ENCODE data around the gene ILKAP.

The ILKAP gene

GRCh38 chr2:238166391-238167343 lies 36.8 kb downstream of the ILKAP start:
- no peak for DNase-seq (ENCODE audit: low read depth in 2 of 2)

- DNase-seq (ENCODE audit: low read depth in 2 of 2) = no peak
These were observed 38.1 kb downstream of the ILKAP start for GRCh38 chr2:238165288-238165921.

DNA sequence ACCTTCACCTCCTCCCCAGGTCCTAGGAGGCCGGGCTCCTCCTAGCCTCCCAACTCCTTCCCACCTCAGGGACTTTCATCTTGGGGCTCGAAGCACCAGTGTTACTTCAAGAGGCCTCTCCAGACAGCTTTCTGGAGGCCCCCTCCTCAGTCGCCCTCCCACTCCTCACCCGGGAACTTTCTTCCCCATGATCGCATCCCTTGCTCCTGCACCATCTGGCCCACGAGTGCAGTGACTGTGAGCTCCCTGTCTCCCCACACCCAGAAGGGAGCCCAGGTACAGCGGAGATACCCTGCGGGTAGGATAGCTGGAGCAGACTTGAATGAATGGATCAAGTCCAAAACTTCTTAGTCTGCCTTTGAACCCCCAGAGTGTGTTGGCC lies 38.6 kb downstream of the ILKAP start:
- no peak for DNase-seq (ENCODE audit: low read depth in 2 of 2)

DNA sequence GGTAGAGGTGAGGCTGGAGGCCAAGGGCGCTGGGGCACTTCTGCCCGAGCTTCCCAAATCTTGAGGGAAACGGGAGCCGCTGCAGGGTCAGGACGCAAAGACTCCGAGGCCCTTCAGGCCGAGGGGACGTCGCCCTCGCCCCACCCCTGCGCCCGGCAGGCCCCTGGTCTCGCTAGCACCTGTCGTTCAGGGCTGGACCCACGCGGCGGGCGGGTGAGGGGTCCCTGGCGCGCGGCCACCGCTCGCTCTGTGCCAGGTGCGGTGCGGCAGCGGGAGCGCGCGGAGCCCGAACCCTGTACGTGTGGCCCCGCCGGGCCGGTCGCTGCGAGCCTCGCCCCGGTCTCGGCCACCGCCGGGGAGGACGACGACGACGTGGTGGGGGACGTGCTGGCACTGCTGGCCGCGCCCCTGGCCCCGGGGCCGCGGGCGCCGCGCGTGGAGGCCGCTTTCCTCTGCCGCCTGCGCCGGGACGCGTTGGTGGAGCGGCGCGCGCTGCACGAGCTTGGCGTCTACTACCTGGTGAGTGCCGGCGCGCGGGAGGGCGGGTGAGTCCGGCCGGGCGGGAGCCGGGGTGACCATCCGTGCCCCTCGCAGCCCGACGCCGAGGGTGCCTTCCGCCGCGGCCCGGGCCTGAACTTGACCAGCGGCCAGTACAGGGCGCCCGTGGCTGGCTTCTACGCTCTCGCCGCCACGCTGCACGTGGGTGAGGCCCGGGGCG lies 39.9 kb downstream of the ILKAP start:
- no peak for DNase-seq (ENCODE audit: low read depth in 2 of 2)

- no peak for DNase-seq (ENCODE audit: low read depth in 2 of 2)
These were observed 40.6 kb downstream of the ILKAP start for GRCh38 chr2:238162846-238163441.

- no peak for DNase-seq (ENCODE audit: low read depth in 2 of 2)
These were observed 41.1 kb downstream of the ILKAP start for GRCh38 chr2:238162251-238162845.

GRCh38 chr2:238161291-238162051 lies 42.0 kb downstream of the ILKAP start:
- no peak for DNase-seq (ENCODE audit: low read depth in 2 of 2)

GRCh38 chr2:238160206-238161129 lies 43.0 kb downstream of the ILKAP start:
- DNase-seq (ENCODE audit: low read depth in 2 of 2) = no peak

DNA sequence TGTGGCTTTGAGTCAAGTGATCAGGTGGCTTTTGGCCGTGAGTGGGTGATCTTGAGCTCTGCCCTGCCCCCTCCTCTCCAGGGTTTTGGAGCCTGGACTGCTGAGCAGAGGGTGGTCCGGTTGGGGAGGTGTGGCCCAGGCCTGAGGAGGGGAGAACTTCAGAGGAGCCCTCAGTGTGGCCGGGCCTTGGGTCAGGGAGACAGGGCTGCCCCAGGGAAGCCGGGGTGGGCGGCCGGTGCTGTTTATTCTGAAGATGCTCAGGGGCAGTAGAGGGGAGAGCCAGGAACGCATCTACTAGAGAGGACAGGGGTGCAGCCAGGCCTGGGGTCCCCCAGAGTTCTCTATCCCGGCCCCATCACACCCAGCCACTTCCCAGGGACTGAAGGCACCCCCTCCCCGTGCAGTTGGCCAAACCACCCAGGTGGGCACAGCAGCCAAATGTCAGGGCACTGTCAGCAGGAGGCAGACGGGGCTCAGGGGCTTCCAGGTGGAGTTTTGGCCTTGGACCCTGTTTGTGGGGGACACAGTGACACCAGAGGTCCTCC lies 43.8 kb downstream of the ILKAP start:
- no peak for DNase-seq (ENCODE audit: low read depth in 2 of 2)

DNA sequence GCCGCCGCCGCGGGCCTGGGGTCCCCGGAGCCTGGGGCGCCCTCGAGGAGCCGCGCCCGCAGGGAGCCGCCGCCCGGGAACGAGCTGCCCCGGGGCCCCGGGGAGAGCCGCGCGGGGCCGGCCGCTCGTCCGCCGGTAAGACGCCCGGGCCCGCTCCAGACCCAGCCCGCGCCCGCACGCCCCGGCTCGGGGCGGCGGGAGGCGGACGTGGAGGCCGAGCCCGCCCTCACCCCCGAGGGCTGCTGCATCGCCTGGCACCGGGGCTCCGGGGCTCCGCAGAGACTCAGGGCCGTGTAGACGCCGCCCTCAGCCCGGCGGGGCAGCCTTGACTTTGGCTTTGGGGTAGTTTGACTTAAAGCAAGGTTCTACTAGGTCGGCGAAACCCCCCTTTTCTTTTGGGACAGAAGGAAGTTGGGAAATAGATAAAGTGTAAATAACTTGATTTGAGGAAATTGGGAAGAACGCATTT lies 44.4 kb downstream of the ILKAP start:
- no peak for DNase-seq (ENCODE audit: low read depth in 2 of 2)

DNA sequence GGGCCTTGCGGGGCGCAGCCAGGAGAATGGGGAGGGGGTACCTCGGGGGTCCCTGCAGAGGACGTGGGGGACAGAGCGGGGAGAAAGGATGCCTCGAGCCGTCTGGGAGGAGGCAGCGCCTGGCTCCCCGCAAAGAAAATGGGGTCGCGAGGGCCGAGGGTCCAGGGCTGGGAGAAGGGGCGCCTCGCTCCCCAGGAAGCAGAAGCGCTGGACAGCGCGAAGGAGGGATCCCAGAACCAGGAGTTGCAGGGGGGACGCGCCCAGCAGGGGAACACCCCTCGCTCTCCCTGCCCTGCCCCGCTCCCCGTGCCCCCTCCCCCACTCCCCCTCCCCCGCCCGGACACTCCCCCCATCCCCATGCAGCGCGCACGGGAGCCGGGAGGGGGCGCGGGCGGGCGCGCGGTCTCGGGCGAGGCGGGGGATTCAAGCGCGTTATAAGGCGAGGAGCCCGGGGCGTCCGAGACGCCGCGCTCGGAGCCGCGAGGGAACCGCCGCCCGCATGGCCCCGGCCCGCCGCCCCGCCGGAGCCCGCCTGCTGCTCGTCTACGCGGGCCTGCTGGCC lies 44.9 kb downstream of the ILKAP start, which contains the start of gene ERFE:
ERFE (plus strand) TSS at position 462 of the 562 bp plus-strand sequence; CDS start at position 500, 38 bp downstream.
- no peak for DNase-seq (ENCODE audit: low read depth in 2 of 2)

DNA sequence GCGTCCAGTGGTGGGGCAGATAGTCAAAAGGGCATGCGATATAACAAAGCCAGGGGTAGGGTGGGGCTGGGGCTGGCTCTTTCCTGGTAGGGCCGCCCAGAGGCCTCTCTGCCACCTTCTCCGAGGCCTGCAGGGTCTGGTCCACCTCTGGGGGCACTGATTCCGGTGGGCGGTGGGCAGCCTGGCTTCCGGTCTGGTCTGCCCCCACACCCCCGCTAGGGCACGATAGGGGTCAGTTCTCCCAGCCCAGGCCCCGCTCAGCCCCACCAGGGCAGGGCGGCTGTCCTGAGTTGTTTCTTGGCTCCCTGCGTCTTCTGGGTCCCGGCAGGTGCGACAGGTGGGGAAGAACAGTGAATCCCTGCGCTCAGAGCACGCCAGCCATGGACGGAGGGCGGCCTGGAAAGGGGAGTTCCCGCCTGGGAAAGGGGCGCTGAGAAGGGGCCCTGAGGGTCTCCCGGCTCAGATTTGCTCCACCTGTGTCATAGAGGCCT lies 45.4 kb downstream of the ILKAP start:
- DNase-seq (ENCODE audit: low read depth in 2 of 2) = no peak

DNA sequence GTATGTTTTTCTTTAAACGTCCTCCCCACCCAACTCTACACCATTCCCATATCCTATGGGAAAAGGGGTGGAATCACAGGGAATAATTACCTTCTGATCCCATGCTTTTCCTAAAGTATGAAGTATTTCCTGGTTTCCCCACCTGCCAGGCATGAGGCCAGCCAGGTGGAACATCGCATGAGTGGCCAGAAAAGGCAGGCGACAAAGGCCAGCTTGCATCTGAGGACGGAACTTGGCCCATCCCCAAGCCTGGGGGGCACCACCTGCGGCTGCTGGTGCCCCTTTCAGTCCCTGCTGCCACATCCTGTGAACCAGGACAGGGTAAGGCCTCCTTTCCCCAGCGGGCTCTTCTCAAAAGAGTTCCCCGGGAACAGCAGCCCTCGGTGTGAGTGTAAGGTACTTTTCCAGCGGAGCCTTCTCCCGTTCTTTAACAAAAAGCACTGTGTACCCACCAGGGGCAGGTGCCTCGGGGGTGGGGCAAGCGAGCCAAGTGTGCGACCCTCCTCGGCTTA lies 45.9 kb downstream of the ILKAP start:
- no peak for DNase-seq (ENCODE audit: low read depth in 2 of 2)

GRCh38 chr2:238155761-238156694 lies 47.5 kb downstream of the ILKAP start:
- DNase-seq (ENCODE audit: low read depth in 2 of 2) = no peak

DNA sequence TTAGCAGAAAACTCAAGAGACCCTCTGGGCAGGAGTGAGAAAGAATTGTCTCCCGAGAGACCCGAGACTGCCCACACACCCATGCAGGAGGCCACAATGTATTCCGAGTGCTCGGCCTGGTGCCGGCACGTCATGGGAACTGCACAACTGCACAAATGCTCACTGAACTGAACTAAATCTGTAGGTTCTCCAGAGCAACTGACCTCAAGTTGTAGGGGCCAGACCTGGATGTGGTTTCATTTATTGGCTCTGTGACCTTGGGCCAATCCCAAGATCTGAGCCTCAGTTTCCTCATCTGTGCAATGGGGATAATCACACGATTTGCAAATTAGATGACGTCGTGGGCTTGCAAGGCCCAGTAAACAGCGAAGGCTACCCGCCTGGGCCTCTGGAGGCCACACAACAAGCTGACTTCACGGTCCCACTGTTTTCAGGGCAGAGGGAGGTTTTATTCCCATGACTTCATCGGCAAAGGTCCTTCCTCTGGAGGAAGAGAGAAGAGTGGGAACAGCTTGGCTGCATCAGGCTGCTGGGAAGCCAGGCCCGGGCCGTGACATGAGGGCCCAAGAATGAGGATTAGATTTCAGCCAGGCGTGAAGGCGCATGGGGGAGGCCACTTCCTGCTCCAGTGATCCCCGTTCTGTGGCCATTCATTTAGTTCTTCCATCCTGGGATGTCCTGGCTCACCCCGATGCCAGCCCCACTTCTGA lies 48.3 kb downstream of the ILKAP start:
- no peak for DNase-seq (ENCODE audit: low read depth in 2 of 2)

- no peak for DNase-seq (ENCODE audit: low read depth in 2 of 2)
These were observed 48.9 kb downstream of the ILKAP start for GRCh38 chr2:238154570-238154969.
